HUES48 (cell line): ENCODE measurements around the gene MCTP1.

ENCODE experiments used
- H3K27ac ChIP-seq: one replicate; pipeline ENCODE4 v1.7.0; 2013; ENCODE audit warnings: low read depth, low read length, inconsistent platforms
- H3K27me3 ChIP-seq: 2 replicates; pipeline ENCODE4 v1.6.1; 2013; ENCODE audit warnings: mild to moderate bottlenecking, low read length; ENCODE audit not compliant: control insufficient read depth, insufficient read depth
- H3K36me3 ChIP-seq: 2 replicates; pipeline ENCODE4 v1.6.1; 2013; ENCODE audit warnings: low read length; ENCODE audit not compliant: control insufficient read depth, insufficient read depth
- H3K4me1 ChIP-seq: 2 replicates; pipeline ENCODE4 v1.6.1; 2013; ENCODE audit warnings: mild to moderate bottlenecking, low read length; ENCODE audit not compliant: control insufficient read depth, insufficient read depth
- H3K4me3 ChIP-seq: 2 replicates; pipeline ENCODE4 v1.5.1; 2013; ENCODE audit warnings: mild to moderate bottlenecking, low read depth, low read length
- H3K9ac ChIP-seq: 2 replicates; pipeline ENCODE4 v1.6.1; 2013; ENCODE audit warnings: mild to moderate bottlenecking, low read depth, low read length, moderate library complexity
- H3K9me3 ChIP-seq: 2 replicates; pipeline ENCODE4 v1.6.1; 2013; ENCODE audit warnings: low read length; ENCODE audit not compliant: control insufficient read depth, insufficient read depth

The MCTP1 gene

DNA sequence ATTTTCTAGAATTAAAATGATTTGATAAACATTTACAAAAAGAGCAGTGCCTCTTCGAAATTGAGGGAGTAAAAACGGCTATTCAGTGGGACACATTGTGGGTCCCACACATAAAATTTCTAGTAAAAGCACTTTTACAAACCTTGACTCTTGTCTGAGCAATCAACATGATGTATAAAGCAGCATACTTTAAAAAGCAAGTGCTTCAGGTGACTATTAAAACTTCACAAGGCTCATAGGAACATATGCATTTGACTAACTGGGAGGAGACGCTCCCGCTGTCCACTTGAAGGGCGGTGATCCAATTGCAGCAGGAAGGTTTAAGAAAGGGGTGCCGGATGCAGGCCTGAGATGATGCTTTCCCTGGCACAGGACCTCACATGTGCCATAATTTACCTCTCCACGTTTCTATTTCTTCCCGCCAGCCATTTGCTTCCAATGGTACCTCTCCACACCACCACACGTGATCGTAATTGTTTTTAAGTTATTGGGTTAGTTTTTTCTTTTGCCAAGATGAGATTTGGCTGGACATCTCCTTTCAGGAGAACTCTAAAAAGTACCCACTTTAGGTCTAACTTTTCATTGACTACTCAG, 1.8 kb downstream of the MCTP1 start:
- Histone ChIP-seq H3K4me3 (peak overlapping the region; percentile 85), H3K27ac (no peak overlapping the region), H3K36me3 (no peaks in the 10 kb centered on the region), H3K9me3 (no peaks in the 10 kb centered on the region), H3K9ac (no peak overlapping the region), H3K4me1 (peaks cover 41% of the 10 kb centered on the region), H3K27me3 (peaks cover 35% of the 10 kb centered on the region)

DNA sequence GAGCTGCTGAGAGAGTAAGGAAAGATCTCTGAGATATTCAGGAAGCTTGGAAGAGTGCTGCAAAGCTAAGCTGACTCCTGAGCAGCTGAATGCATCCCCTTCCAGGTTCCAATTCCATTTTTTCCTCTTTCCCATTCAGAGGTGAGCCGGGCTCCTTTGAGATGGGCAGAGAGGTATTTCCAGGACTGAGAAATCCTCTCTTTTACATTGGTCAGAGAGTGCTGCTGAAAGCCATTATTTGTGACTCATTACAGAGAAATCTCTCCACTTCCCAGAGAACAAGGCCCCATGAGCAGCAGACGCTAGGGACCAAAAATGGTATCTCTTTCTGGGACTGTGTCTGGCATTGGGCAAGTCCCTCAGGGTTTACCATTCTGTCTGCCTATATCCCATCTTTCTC, 3.7 kb downstream of the MCTP1 start:
- 0 out of 2 replicates have a peak overlapping the region, but pooled peaks have one; percentile 10 for H3K4me3 ChIP-seq
- H3K9ac ChIP-seq = no peak overlapping the region
- H3K9me3 ChIP-seq = no peaks in the 10 kb centered on the region
- peaks cover 23% of the 10 kb centered on the region for H3K27me3 ChIP-seq
- H3K4me1 ChIP-seq = peaks cover 33% of the 10 kb centered on the region
- peak overlapping the region; percentile 31 for H3K27ac ChIP-seq
- no peaks in the 10 kb centered on the region for H3K36me3 ChIP-seq

DNA sequence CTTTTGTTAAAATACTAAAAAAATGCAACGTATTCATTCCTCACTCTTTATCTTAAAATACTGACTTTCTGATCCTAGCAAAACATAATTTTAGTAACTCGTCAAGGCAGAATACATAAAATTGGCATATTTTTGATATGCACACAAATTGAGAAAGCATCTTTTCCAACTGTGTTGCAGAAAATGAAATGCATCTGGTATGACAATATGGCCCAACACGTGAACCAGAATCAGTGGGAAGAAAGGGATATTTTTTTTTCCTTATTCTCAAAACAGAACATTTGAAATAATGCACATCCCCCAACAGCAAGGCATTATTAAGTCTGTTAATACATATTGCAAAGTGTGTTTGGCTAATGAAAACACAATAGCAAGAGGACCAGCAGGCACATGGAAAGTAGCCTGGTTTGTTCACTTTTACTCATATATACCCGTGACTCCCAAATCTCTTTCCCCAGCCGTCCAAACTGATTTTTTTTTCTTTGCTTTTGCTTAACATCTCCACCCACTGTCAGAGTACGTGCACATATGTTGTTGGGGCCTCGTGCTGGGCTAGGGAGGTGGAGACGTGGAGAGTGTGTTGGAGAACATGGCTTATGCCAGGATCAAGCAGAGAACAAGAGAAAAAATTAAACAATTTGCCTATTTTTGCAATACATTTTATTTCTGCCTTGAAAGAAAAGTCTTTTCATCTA, 4.3 kb downstream of the MCTP1 start:
- Histone ChIP-seq H3K27ac (peak overlapping the region; percentile 27), H3K9me3 (no peaks in the 10 kb centered on the region), H3K36me3 (no peaks in the 10 kb centered on the region), H3K4me3 (no peak overlapping the region), H3K9ac (no peak overlapping the region), H3K27me3 (peaks cover 16% of the 10 kb centered on the region), H3K4me1 (peaks cover 33% of the 10 kb centered on the region)

DNA sequence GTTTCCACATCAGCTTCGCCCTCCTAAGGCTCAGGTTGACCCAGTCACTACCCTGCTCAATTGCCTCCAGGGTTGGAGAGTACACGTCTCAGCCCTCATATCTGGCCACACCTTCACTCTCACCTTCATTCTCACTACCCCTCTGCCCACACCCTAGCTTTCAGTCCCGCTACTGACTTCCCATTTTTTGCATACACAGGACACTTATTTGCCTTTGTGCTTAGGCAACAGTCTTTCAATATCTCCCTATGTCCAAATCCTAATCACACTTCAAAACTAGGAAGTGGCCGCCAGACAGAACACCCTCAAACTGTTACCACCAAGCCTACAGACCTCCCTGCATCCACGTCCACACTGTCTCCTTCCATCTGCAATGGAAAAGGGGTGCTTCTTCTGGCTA, 10.9 kb downstream of the MCTP1 start:
- no peak overlapping the region for H3K9ac ChIP-seq
- H3K4me3 ChIP-seq = no peak overlapping the region
- H3K4me1 ChIP-seq = peaks cover 4% of the 10 kb centered on the region; the same call in 1 of the 2 replicates
- H3K27ac ChIP-seq = no peak overlapping the region
- no peaks in the 10 kb centered on the region for H3K27me3 ChIP-seq
- no peaks in the 10 kb centered on the region for H3K9me3 ChIP-seq
- no peaks in the 10 kb centered on the region for H3K36me3 ChIP-seq

DNA sequence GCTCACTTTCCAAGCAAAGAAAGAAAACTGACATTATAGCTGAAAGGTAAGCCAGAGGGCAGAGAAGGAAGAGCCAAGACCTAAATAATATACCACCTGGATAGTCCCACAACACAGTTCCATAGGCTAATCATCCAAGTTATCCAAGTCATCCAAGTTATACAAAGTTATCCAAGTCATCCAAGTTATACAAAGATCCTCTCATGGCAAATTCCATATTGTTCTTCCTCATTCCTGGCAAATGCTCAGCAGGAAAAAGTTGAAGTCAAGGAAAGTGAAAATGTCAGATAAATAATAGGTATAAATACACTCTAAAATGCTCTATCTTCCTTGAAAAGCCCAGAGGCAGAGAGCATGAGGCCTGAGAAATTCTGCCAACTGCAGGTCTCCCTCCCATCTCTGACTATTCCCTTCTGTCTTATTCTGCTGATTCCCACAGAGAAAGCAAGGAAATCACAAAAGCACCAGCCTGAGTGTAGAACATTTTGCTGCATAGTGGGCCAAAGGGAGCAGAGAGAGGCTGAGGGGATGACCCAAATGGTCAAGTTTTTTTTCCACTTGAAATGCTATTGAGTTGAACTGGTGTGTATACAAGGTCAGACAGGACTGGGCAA, 12.5 kb downstream of the MCTP1 start:
- Histone ChIP-seq H3K9ac (no peak overlapping the region), H3K27me3 (no peaks in the 10 kb centered on the region), H3K27ac (no peak overlapping the region), H3K9me3 (0 out of 2 replicates have a peak, but pooled peaks cover 2% of the 10 kb centered on the region), H3K4me1 (peaks cover under 1% of the 10 kb centered on the region; the same call in 1 of the 2 replicates), H3K4me3 (no peak overlapping the region), H3K36me3 (no peaks in the 10 kb centered on the region)

DNA sequence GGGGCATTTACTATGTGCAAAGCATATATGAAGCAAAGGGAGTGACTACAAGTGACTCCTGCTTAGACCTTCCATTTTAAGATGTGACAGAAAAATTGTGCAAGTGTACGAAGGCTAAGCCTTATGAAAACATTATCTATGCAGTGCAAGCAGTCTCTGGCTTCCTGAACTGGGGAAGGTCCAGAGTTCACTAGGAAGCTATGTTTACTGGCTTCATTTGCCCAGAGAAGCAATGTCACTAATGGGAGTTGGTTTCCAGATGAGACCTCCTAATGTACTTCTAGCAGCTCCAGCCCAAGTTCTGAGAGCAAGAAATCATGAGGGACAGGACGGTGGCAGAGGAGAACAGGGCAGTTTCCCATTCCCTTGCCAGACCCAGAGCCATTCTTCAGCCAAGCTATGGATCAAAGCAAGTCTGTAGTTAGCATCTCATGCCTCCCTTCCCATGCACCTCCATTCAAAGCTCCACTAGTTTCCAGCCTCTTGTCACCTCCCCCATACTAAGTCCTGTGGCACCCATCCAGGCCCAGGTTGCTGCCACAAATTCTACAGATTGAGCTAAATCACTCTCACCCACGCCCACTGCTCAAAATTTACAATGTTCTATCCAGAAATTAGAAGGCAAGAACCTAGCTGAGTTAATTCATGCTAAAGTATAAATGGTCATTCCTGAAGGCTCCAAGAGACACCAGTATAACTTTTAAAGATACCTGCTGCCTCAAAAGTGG, 21.8 kb downstream of the MCTP1 start:
- H3K27ac ChIP-seq = no peak overlapping the region

DNA sequence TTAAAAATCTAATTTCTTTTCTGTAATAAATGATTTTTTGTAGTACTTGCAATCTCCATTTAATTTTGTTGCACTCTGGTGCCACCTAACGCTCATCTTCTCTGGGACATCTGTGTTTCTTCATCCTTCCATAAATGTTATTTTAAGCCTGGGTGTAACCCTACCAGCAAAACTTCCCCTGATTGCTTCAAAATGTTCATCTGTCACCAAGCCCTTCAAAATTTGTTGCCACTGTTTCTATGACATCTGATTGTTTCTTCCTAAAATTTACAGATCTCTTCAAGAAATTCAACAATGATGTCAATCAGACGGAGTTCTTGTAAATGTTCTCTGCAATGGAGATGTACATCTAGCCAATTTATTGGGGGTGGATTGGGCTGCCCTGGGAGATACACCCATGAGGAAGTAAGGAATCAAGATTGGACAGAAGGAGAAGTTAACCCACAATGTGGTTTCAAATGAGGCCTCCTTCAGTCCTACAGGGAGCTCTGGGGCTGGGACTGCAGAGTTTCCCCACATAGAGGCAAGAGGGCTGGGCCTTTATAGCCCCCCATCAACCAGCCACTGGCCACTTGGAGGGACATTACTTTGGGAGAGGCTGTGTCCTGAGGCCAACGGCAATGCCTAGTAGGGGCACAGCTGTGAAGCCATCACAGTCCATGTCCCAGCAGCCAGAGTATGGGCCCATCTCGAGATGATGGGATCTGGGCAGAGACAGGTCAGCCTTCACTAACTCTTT, 23.3 kb downstream of the MCTP1 start:
- H3K9me3 ChIP-seq = no peaks in the 10 kb centered on the region
- H3K27me3 ChIP-seq = no peaks in the 10 kb centered on the region
- H3K9ac ChIP-seq = no peak overlapping the region
- H3K4me3 ChIP-seq = no peak overlapping the region
- H3K4me1 ChIP-seq = peaks cover 8% of the 10 kb centered on the region; the same call in 1 of the 2 replicates
- no peaks in the 10 kb centered on the region for H3K36me3 ChIP-seq
- H3K27ac ChIP-seq = no peak overlapping the region

More for the DNA sequence above, 21.8 kb downstream of the MCTP1 start:
- Histone ChIP-seq H3K9ac (no peak overlapping the region), H3K4me3 (no peak overlapping the region), H3K9me3 (no peaks in the 10 kb centered on the region), H3K4me1 (peaks cover 8% of the 10 kb centered on the region; the same call in 1 of the 2 replicates), H3K36me3 (no peaks in the 10 kb centered on the region), H3K27me3 (no peaks in the 10 kb centered on the region)

DNA sequence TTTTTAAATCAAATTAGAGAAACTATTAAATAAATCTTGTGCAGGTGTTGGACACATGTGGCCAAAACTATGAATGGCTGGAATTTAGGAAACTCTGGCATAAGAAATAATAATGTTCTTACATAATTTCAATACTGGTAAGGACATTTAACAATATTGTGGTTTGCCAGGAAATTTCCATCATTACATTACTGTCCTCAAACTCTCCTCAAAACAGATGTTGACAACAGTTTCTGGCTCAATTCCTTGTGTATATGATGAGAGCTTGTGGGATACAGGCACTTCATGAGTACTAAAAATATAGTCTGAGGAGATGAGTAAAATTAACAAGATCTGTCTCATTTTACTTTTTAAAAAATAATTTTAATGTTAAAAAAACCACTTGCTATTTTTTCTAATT, 27.9 kb downstream of the MCTP1 start:
- Histone ChIP-seq H3K27ac (no peak overlapping the region), H3K27me3 (no peaks in the 10 kb centered on the region), H3K9ac (no peak overlapping the region), H3K4me3 (no peak overlapping the region), H3K4me1 (no peaks in the 10 kb centered on the region), H3K36me3 (no peaks in the 10 kb centered on the region), H3K9me3 (no peaks in the 10 kb centered on the region)

DNA sequence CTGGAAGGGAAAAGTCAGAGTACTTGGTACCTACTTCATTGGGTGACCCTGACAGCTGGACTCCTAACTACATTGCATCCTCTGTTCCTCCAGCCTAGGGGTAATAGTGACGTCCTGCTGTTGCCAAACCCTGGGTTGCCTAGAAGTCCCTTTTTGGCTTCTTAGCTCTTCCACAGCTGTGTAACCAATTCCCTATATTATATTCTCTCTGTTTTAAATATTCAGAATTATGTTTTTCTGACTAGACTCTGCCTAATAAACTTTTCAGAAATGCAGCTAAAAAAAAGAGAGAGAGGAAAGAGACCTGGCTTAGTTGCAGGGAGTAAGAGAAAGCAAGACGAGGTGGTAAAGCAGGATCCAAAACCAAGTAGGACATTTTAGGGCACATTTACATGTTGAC, 28.4 kb downstream of the MCTP1 start:
- Histone ChIP-seq H3K36me3 (no peaks in the 10 kb centered on the region), H3K9me3 (no peaks in the 10 kb centered on the region), H3K4me3 (no peak overlapping the region), H3K9ac (no peak overlapping the region), H3K27ac (no peak overlapping the region), H3K27me3 (no peaks in the 10 kb centered on the region), H3K4me1 (no peaks in the 10 kb centered on the region)

DNA sequence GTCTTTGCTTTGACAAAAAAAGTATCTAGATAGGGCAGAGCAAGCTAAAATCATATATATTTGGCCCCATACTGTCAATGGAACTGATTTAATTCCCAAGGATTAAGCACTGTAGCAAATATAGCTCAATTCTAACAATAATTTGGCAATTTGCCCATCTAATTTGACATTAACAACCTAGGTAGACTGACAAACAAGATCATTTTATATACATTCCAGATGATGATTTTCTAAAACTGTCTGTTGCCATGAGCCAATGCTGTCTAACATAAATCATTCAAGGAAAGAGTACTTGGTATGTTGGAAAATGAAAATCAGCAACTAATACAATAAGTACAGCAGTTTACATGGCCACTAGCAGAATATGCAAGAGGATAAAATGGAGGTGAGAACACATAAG, 32.1 kb downstream of the MCTP1 start:
- Histone ChIP-seq H3K9me3 (no peaks in the 10 kb centered on the region), H3K9ac (no peak overlapping the region), H3K36me3 (no peaks in the 10 kb centered on the region), H3K4me1 (no peaks in the 10 kb centered on the region), H3K27ac (no peak overlapping the region), H3K27me3 (no peaks in the 10 kb centered on the region), H3K4me3 (no peak overlapping the region)
